Gastroesophageal sphincter (tissue), 4 donors: ENCODE measurements around the gene ANKRD34A. TPM values are rescaled to one million over a fixed set of nuclear protein-coding genes. Genes with fewer than 3 reads are reported as not detected.
A peak's percentile ranks its signal among the peaks of the same experiment; 100 is the strongest.

ENCODE experiments used
- ATAC-seq: fragments of 150-250 bp; one replicate; pipeline ENCODE4 v1.9.1; 2016; ENCODE audit warnings: mild to moderate bottlenecking, moderate library complexity
- H3K27ac ChIP-seq, 4 donors: fragments of 200-600 bp; sonication (generic) in 3 of 4; 1 replicate in 3 of 4; 2 replicates in 1 of 4; pipeline ENCODE4 v1.5.1; 2016 to 2019
- H3K27me3 ChIP-seq: fragments of 200-600 bp; sonication (generic); one replicate; pipeline ENCODE4 v1.5.1; 2019
- H3K36me3 ChIP-seq, 2 donors: fragments of 200-600 bp; sonication (generic); one replicate each; pipeline ENCODE4 v1.5.1; 2019; ENCODE audit warnings: control low read depth in 1 of 2
- H3K4me1 ChIP-seq, 3 donors: fragments of 200-600 bp; sonication (generic); 1 replicate in 2 of 3; 2 replicates in 1 of 3; pipeline ENCODE4 v1.5.1; 2016 to 2019; ENCODE audit warnings: control low read depth in 2 of 3
- H3K4me3 ChIP-seq, 2 donors: fragments of 200-600 bp; sonication (generic); one replicate each; pipeline ENCODE4 v1.5.1; 2019; ENCODE audit warnings: mild to moderate bottlenecking in 1 of 2, moderate library complexity in 1 of 2
- H3K9me3 ChIP-seq, 3 donors: fragments of 200-600 bp; sonication (generic); one replicate each; pipeline ENCODE4 v1.5.1; 2017 to 2019; ENCODE audit warnings: control low read depth in 2 of 3
- CTCF ChIP-seq, 4 experiments: fragments of 200-600 bp in 2 of 4; fragments of 450-650 bp in 2 of 4; sonication (generic) in 1 of 4; IDR thresholded peaks; one replicate each; pipeline ENCODE4 v1.5.1; 2017 to 2019; ENCODE audit warnings: antibody characterized with exemption in 4 of 4, mild to moderate bottlenecking in 2 of 4, moderate library complexity in 2 of 4
- EP300 ChIP-seq: sonication (generic); formaldehyde crosslinking; IDR thresholded peaks from one replicate; pipeline ENCODE4 v1.6.1; 2017; ENCODE audit warnings: antibody characterized with exemption, mild to moderate bottlenecking
- POLR2A ChIP-seq, 2 donors: fragments of 450-650 bp; IDR thresholded peaks; one replicate each; pipeline ENCODE4 v1.6.1; 2017; ENCODE audit warnings: antibody characterized with exemption in 2 of 2, mild to moderate bottlenecking in 2 of 2, moderate library complexity in 1 of 2
- POLR2AphosphoS5 ChIP-seq: sonication (generic); formaldehyde crosslinking; IDR thresholded peaks from one replicate; pipeline ENCODE4 v1.6.1; 2017; ENCODE audit warnings: antibody characterized with exemption
- WGBS, 2 donors: methylation state at CpG; one replicate each; pipeline ENCODE4 v1.1.5; 2018; ENCODE audit warnings: low coverage in 1 of 2; 5-methylcytosine and 5-hydroxymethylcytosine counted together
- total RNA-seq, 4 donors: library from RNA; depleted of rRNA; stranded (reverse); fragments of >200 nt; gene quantifications; one replicate each; pipeline ENCODE4 v1.1.0, GENCODE V29; 2016

ANKRD34A gene
- total RNA-seq, 4 donors from 2014 or later: 0.62 to 1.9 (median 0.67) TPM; not detected in 1

GRCh38 chr1:145985129-145985501, 20.7 kb upstream of the ANKRD34A start:
- ATAC-seq: no peak
- no peaks in the 10 kb centered on the region for H3K27me3 ChIP-seq
- peaks cover 30 to 70% (median 57%) of the 10 kb centered on the region in 3 donors for H3K4me1 ChIP-seq
- H3K36me3 ChIP-seq: no peaks in the 10 kb centered on the region
- H3K4me3 ChIP-seq: peak overlapping the region in 1 of 2 donors; percentile 15
- H3K27ac ChIP-seq: peak overlapping the region; percentile 66 to 95 (median 94)
- no peaks in the 10 kb centered on the region for H3K9me3 ChIP-seq
- WGBS, 2 donors: 27 to 33% methylated on average over 1 to 2 of the region's 2 CpGs
- TF ChIP-seq POLR2AphosphoS5 (no peak), EP300 (no peak), POLR2A (IDR thresholded peaks at IDR 0.05) (no peak), CTCF (IDR thresholded peaks at IDR 0.05) (no peak)

- TF ChIP-seq EP300: no peak
- TF ChIP-seq POLR2A (IDR thresholded peaks at IDR 0.05): no peak
- no peak for TF ChIP-seq CTCF (IDR thresholded peaks at IDR 0.05)
- TF ChIP-seq POLR2AphosphoS5: no peak
- H3K27ac ChIP-seq: peak overlapping the region; percentile 93 to 99 (median 95)
- no peak overlapping the region for H3K4me3 ChIP-seq
- peaks cover 34 to 75% (median 59%) of the 10 kb centered on the region in 3 donors for H3K4me1 ChIP-seq
- no peak for ATAC-seq
- H3K36me3 ChIP-seq: no peaks in the 10 kb centered on the region
- no peaks in the 10 kb centered on the region for H3K27me3 ChIP-seq
- H3K9me3 ChIP-seq: no peaks in the 10 kb centered on the region
- 81 to 84% methylated on average over 7 to 12 of the region's 12 CpGs for WGBS, 2 donors
These were observed 19.8 kb upstream of the ANKRD34A start for GRCh38 chr1:145983960-145984830.

- no peak for ATAC-seq
- Histone ChIP-seq H3K4me1 (peaks cover 43 to 84% (median 68%) of the 10 kb centered on the region in 3 donors), H3K36me3 (no peaks in the 10 kb centered on the region), H3K9me3 (no peaks in the 10 kb centered on the region), H3K4me3 (no peak overlapping the region), H3K27me3 (no peaks in the 10 kb centered on the region), H3K27ac (peak overlapping the region; percentile 93 to 99 (median 95))
- WGBS, 2 donors: 14 to 42% methylated on average over 1 of the region's 1 CpG
- TF ChIP-seq EP300: no peak
- peak; percentile 57 for TF ChIP-seq POLR2AphosphoS5
- no peak for TF ChIP-seq POLR2A (IDR thresholded peaks at IDR 0.05)
- TF ChIP-seq CTCF (IDR thresholded peaks at IDR 0.05): no peak
These were observed 18.9 kb upstream of the ANKRD34A start for GRCh38 chr1:145983206-145983675.

GRCh38 chr1:145982010-145982723, 17.8 kb upstream of the ANKRD34A start:
- no peaks in the 10 kb centered on the region for H3K27me3 ChIP-seq

More at GRCh38 chr1:145982010-145982723, 17.8 kb upstream of the ANKRD34A start:
- TF ChIP-seq EP300 (no peak), CTCF (IDR thresholded peaks at IDR 0.05) (no peak), POLR2A (IDR thresholded peaks at IDR 0.05) (no peak), POLR2AphosphoS5 (peak; percentile 77)
- 54 to 59% methylated on average over 2 to 4 of the region's 6 CpGs for WGBS, 2 donors
- Histone ChIP-seq H3K36me3 (no peaks in the 10 kb centered on the region), H3K27ac (peak overlapping the region; percentile 93 to 99 (median 95)), H3K9me3 (no peaks in the 10 kb centered on the region), H3K4me3 (no peak overlapping the region), H3K4me1 (peaks cover 50 to 95% (median 76%) of the 10 kb centered on the region in 3 donors)
- no peak for ATAC-seq
